Tibial nerve (tissue), 3 donors: Measurements from ENCODE around the gene TMEM132A.

Source experiments
- CTCF ChIP-seq, 5 experiments: fragments of 200-600 bp in 3 of 5; fragments of 450-650 bp in 2 of 5; sonication (generic) in 3 of 5; IDR thresholded peaks; one replicate each; pipeline ENCODE4 v1.5.1; 2016 to 2019; ENCODE audit warnings: antibody characterized with exemption in 5 of 5, mild to moderate bottlenecking in 3 of 5, moderate library complexity in 2 of 5
- POLR2A ChIP-seq, 2 donors: fragments of 450-650 bp; IDR thresholded peaks; one replicate each; pipeline ENCODE4 v1.6.1; 2017; ENCODE audit warnings: antibody characterized with exemption in 2 of 2, mild to moderate bottlenecking in 2 of 2, moderate library complexity in 2 of 2

GRCh38 chr11:60932605-60933356 is 8.5 kb downstream of the TMEM132A start:
- TF ChIP-seq CTCF (IDR thresholded peaks at IDR 0.05), result no peak
- TF ChIP-seq POLR2A (IDR thresholded peaks at IDR 0.05), result no peak
